Endometrial microvascular endothelial cells (primary cell): ENCODE results near the gene F10. TPM values are rescaled to one million over a fixed set of nuclear protein-coding genes. Genes with fewer than 3 reads are reported as not detected.

Experiments used
- total RNA-seq: library from RNA; depleted of rRNA; stranded (reverse); fragments of >200 nt; gene quantifications from one replicate; pipeline ENCODE4 v1.2.3, GENCODE V29; 2015; ENCODE audit errors: inconsistent ontology term

Gene F10
- total RNA-seq, 1 donor from 2014 or later = not detected

Other genes starting within 250 kb of the F10 start
- gene MCF2L, start 153.6 kb upstream of the F10 start, total RNA-seq = 5.3 TPM
- gene F7, start 17.0 kb upstream of the F10 start, total RNA-seq = not detected
- gene PROZ, start 35.8 kb downstream of the F10 start, total RNA-seq = not detected
- 109 TPM for gene PCID2, start 85.9 kb downstream of the F10 start, total RNA-seq
- 103 TPM for gene CUL4A, start 86.8 kb downstream of the F10 start, total RNA-seq
- gene LAMP1, start 174.4 kb downstream of the F10 start, total RNA-seq = 239 TPM
- not detected for gene GRTP1, start 241.3 kb downstream of the F10 start, total RNA-seq